ENCODE data around the gene MPPED2. TPM values are rescaled to one million over a fixed set of nuclear protein-coding genes. Genes with fewer than 3 reads are reported as not detected.

MPPED2 gene
- total and polyA plus RNA-seq, 3 donors from 2014 or later = 5.0 to 13.4 (median 13.1) TPM

DNA sequence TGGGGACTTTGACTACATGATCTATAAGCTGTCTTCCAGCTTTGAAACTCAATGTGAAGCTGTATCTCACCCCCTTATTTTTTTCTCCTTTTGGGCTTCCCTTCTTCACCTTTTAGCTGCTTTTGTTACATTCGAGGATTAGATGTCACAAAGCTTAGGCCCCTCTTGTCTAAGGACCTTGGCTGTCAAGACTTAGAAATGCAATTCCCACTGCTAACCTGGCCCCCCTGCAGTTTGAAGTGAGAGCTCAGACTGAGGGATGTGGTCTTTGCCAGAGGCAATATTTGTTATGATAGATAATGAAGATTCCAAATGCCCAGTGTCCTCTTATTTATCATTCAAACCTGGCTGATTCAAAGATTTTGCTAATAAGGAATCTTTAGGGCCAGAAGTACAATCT, 135.0 kb downstream of the MPPED2 start:
- WGBS, 2 donors = 71 to 86% methylated on average over 1 of the region's 1 CpG
- no peak for DNase-seq
- no peaks in the 10 kb centered on the region for H3K27me3 ChIP-seq
- no peaks in the 10 kb centered on the region for H3K9me3 ChIP-seq
- no peak overlapping the region for H3K27ac ChIP-seq
- intact Hi-C loops (cut with DNase I; ENCODE audit: low total_unique reads) = no loop called here
- no peak overlapping the region for H3K4me3 ChIP-seq
- H3K4me1 ChIP-seq = no peaks in the 10 kb centered on the region
- TF ChIP-seq, protein P1, sequence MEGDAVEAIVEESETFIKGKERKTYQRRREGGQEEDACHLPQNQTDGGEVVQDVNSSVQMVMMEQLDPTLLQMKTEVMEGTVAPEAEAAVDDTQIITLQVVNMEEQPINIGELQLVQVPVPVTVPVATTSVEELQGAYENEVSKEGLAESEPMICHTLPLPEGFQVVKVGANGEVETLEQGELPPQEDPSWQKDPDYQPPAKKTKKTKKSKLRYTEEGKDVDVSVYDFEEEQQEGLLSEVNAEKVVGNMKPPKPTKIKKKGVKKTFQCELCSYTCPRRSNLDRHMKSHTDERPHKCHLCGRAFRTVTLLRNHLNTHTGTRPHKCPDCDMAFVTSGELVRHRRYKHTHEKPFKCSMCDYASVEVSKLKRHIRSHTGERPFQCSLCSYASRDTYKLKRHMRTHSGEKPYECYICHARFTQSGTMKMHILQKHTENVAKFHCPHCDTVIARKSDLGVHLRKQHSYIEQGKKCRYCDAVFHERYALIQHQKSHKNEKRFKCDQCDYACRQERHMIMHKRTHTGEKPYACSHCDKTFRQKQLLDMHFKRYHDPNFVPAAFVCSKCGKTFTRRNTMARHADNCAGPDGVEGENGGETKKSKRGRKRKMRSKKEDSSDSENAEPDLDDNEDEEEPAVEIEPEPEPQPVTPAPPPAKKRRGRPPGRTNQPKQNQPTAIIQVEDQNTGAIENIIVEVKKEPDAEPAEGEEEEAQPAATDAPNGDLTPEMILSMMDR (IDR thresholded peaks at IDR 0.05) = no peak
- TF ChIP-seq POLR2A (IDR thresholded peaks at IDR 0.05) = no peak
- no peaks in the 10 kb centered on the region for H3K36me3 ChIP-seq (ENCODE audit: low read depth, missing control alignments)

DNA sequence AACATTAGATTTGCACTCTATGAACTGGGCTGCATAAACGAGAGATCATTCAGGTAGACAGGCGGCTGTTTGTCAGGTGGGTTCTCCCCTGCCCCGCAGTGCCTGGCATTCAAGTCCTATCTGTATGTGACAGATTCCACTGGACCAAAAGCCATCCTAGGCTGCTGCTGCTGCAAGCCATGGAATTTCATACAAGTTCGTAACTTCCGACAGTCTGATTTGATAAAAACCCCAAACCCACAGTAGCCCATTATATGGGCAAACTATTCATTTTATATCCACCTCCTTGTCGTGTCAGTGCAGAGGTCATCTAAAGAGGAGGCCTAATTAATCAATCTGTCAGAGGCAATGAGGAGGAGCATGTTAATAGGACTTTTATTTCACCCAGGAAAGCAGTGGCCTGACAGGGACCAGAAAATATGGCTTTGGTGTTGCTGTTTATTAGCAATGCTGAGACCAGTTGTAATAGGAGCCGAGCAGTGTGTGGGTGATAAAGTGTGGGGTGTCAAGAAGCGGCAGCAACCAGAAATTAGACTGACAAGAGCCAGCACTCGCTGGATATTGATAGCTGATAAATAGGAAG, 139.0 kb downstream of the MPPED2 start:
- 69 to 72% methylated on average over 9 of the region's 9 CpGs for WGBS, 2 donors
- Histone ChIP-seq H3K27ac (no peak overlapping the region), H3K36me3 (ENCODE audit: low read depth, missing control alignments) (no peaks in the 10 kb centered on the region), H3K9me3 (no peaks in the 10 kb centered on the region), H3K4me1 (no peaks in the 10 kb centered on the region), H3K4me3 (no peak overlapping the region), H3K27me3 (no peaks in the 10 kb centered on the region)
- no peak for DNase-seq
- intact Hi-C loops (cut with DNase I; ENCODE audit: low total_unique reads) = no loop called here
- TF ChIP-seq POLR2A (IDR thresholded peaks at IDR 0.05) = no peak
- TF ChIP-seq, protein P1 (IDR thresholded peaks at IDR 0.05) = no peak

DNA sequence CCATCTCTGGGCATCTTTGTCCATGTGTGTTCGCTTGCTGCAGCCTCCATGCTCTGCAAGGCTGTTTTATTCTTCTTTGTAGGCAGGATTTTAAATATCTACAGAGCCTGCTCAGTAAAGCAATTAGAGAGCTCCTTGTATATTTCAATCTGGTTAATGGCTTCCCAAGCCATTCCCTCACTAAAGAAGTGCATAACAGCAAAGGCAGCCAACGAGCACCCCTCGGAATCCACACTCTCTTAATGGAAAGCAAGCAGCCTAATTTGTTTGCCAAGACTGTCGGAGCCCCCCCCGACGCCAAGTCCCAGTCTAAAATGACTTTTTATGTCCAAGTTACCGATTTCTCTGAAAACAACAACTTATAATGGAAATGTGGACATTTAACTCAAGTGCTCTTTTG, 139.6 kb downstream of the MPPED2 start:
- DNase-seq = no peak
- H3K36me3 ChIP-seq (ENCODE audit: low read depth, missing control alignments) = no peaks in the 10 kb centered on the region
- no peak overlapping the region for H3K4me3 ChIP-seq
- no peaks in the 10 kb centered on the region for H3K9me3 ChIP-seq
- 42 to 65% methylated on average over 7 of the region's 7 CpGs for WGBS, 2 donors
- H3K27me3 ChIP-seq = no peaks in the 10 kb centered on the region
- intact Hi-C loops (cut with DNase I; ENCODE audit: low total_unique reads) = no loop called here
- H3K4me1 ChIP-seq = no peaks in the 10 kb centered on the region
- H3K27ac ChIP-seq = no peak overlapping the region
- TF ChIP-seq, protein P1 (IDR thresholded peaks at IDR 0.05) = no peak
- TF ChIP-seq POLR2A (IDR thresholded peaks at IDR 0.05) = no peak

DNA sequence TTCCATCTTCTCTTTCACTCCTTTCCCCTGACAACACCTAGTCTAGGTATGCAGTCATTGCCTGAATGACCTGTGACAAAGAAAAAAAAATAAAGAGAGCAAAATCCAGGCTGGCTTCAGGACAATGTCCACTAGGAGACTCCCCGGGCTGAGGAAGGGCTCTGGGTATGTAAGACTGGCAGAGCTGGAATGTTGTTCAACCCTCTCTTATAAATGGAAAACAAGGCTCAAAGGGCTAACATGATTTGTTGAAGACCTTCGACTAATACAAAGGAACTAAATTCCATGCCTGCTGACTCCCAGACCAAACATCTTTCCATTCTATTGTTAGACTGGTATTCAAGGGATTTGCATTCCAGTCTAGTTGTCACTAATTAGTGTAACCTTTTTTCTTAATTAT, 141.1 kb downstream of the MPPED2 start:
- no peak for TF ChIP-seq POLR2A (IDR thresholded peaks at IDR 0.05)
- TF ChIP-seq, protein P1 (IDR thresholded peaks at IDR 0.05) = no peak
- Histone ChIP-seq H3K9me3 (no peaks in the 10 kb centered on the region), H3K36me3 (ENCODE audit: low read depth, missing control alignments) (no peaks in the 10 kb centered on the region), H3K27ac (no peak overlapping the region), H3K4me1 (no peaks in the 10 kb centered on the region), H3K4me3 (no peak overlapping the region), H3K27me3 (no peaks in the 10 kb centered on the region)
- DNase-seq = no peak
- intact Hi-C loops (cut with DNase I; ENCODE audit: low total_unique reads) = no loop called here
- 45 to 64% methylated on average over 2 of the region's 2 CpGs for WGBS, 2 donors

DNA sequence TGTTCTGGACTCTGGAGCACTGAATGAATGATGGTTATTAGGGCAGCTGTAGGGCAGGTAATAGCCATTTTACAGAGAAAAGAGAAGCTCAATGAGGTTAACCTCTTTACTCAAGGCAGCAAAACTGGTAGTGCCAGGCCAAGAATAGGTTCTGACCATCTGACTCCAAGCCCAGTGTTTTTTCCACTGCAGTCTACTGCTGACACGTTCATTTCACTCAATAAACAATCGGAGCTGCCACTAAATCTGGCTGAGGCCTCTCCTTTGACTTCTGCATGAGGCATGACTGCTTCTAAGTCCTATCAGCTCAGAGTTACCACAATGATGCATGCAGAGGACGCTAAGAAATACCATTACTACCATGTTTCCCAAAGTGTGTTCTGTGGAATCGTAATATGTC, 145.6 kb downstream of the MPPED2 start:
- H3K36me3 ChIP-seq (ENCODE audit: low read depth, missing control alignments) = no peaks in the 10 kb centered on the region
- H3K27ac ChIP-seq = no peak overlapping the region
- TF ChIP-seq, protein P1 (IDR thresholded peaks at IDR 0.05) = no peak
- no peak for TF ChIP-seq POLR2A (IDR thresholded peaks at IDR 0.05)
- 83 to 92% methylated on average over 4 of the region's 4 CpGs for WGBS, 2 donors
- no peak for DNase-seq
- H3K27me3 ChIP-seq = no peaks in the 10 kb centered on the region
- intact Hi-C loops (cut with DNase I; ENCODE audit: low total_unique reads) = no loop called here
- no peaks in the 10 kb centered on the region for H3K4me1 ChIP-seq
- H3K4me3 ChIP-seq = no peak overlapping the region
- H3K9me3 ChIP-seq = no peaks in the 10 kb centered on the region
